H9 (cell line): ENCODE results near the gene PHACTR2. TPM values are rescaled to one million over a fixed set of nuclear protein-coding genes. Genes with fewer than 3 reads are reported as not detected.

Source experiments
- DNase-seq: peaks from one replicate; pipeline ENCODE4 v3.0.0-alpha.2; 2017
- H2AFZ ChIP-seq: one replicate; pipeline ENCODE4 v1.6.1; 2013; ENCODE audit warnings: mild to moderate bottlenecking, low read length, control low read depth, moderate library complexity
- H2AK5ac ChIP-seq: 2 replicates; pipeline ENCODE4 v1.6.1; 2013; ENCODE audit warnings: low read length, control low read depth, mixed read lengths; ENCODE audit not compliant: insufficient read length
- H2BK120ac ChIP-seq: one replicate; pipeline ENCODE4 v1.6.1; 2013; ENCODE audit warnings: low read depth, mild to moderate bottlenecking, low read length, control low read depth, inconsistent platforms; ENCODE audit not compliant: poor library complexity, severe bottlenecking
- H2BK12ac ChIP-seq: 2 replicates; pipeline ENCODE4 v1.6.1; 2013; ENCODE audit warnings: low read length, control low read depth, mixed read lengths, low read depth; ENCODE audit not compliant: insufficient read length
- H2BK15ac ChIP-seq: 2 replicates; pipeline ENCODE4 v1.6.1; 2013; ENCODE audit warnings: low read depth, low read length, control low read depth
- H2BK20ac ChIP-seq: one replicate; pipeline ENCODE4 v1.6.1; 2013; ENCODE audit warnings: low read depth, mild to moderate bottlenecking, low read length, control low read depth, inconsistent platforms; ENCODE audit not compliant: poor library complexity, severe bottlenecking
- H2BK5ac ChIP-seq: 2 replicates; pipeline ENCODE4 v1.6.1; 2013; ENCODE audit warnings: low read length, control low read depth, mixed read lengths; ENCODE audit not compliant: insufficient read length
- H3K14ac ChIP-seq: 2 replicates; pipeline ENCODE4 v1.6.1; 2013; ENCODE audit warnings: low read length, control low read depth; ENCODE audit not compliant: insufficient read depth
- H3K18ac ChIP-seq: 2 replicates; pipeline ENCODE4 v1.6.1; 2013; ENCODE audit warnings: low read depth, mild to moderate bottlenecking, mixed read lengths, low read length, control low read depth; ENCODE audit not compliant: insufficient read length
- H3K23ac ChIP-seq: 2 replicates; pipeline ENCODE4 v1.6.1; 2013; ENCODE audit warnings: low read length, control low read depth, mixed read lengths, low read depth; ENCODE audit not compliant: insufficient read length
- H3K23me2 ChIP-seq: 2 replicates; pipeline ENCODE4 v1.6.1; 2013; ENCODE audit warnings: low read depth, mild to moderate bottlenecking, mixed read lengths, low read length, control low read depth; ENCODE audit not compliant: insufficient read length, poor library complexity, severe bottlenecking
- H3K27ac ChIP-seq: 2 replicates; pipeline ENCODE4 v1.5.1; 2013; ENCODE audit warnings: low read length, control low read depth, mixed read lengths, low read depth; ENCODE audit not compliant: insufficient read length
- H3K27me3 ChIP-seq: 2 replicates; pipeline ENCODE4 v1.6.1; 2013; ENCODE audit warnings: low read length, control low read depth, inconsistent platforms; ENCODE audit not compliant: insufficient read depth
- H3K4ac ChIP-seq: 2 replicates; pipeline ENCODE4 v1.6.1; 2013; ENCODE audit warnings: low read depth, mild to moderate bottlenecking, control low read depth, inconsistent platforms, low read length, moderate library complexity
- H3K4me1 ChIP-seq: 2 replicates; pipeline ENCODE4 v1.6.1; 2013; ENCODE audit warnings: low read length, control low read depth, inconsistent platforms; ENCODE audit not compliant: insufficient read depth
- H3K4me2 ChIP-seq: 2 replicates; pipeline ENCODE4 v1.6.1; 2013; ENCODE audit warnings: low read length, control low read depth, mixed read lengths; ENCODE audit not compliant: insufficient read length, insufficient read depth
- H3K56ac ChIP-seq: 2 replicates; pipeline ENCODE4 v1.6.1; 2013; ENCODE audit warnings: low read depth, mild to moderate bottlenecking, mixed read lengths, low read length, control low read depth; ENCODE audit not compliant: insufficient read length
- H3K79me1 ChIP-seq: 2 replicates; pipeline ENCODE4 v1.6.1; 2013; ENCODE audit warnings: low read depth, mild to moderate bottlenecking, moderate library complexity, low read length, control low read depth, inconsistent platforms; ENCODE audit not compliant: insufficient read depth, poor library complexity, severe bottlenecking
- H3K79me2 ChIP-seq: 2 replicates; pipeline ENCODE4 v1.6.1; 2013; ENCODE audit warnings: low read length, control low read depth, inconsistent platforms; ENCODE audit not compliant: insufficient read depth
- H3K9ac ChIP-seq: 2 replicates; pipeline ENCODE4 v1.6.1; 2013; ENCODE audit warnings: low read length, control low read depth, mixed read lengths; ENCODE audit not compliant: insufficient read length; ENCODE audit errors: extremely low read depth
- H3K9me3 ChIP-seq: one replicate; pipeline ENCODE4 v1.6.1; 2013; ENCODE audit warnings: low read depth, low read length, inconsistent platforms; ENCODE audit not compliant: control insufficient read depth
- H3T11ph ChIP-seq: one replicate; pipeline ENCODE4 v1.6.1; 2013; ENCODE audit warnings: mild to moderate bottlenecking, low read length, control low read depth, inconsistent platforms
- H4K20me1 ChIP-seq: one replicate; pipeline ENCODE4 v1.6.1; 2013; ENCODE audit not compliant: control insufficient read depth, insufficient read length, insufficient read depth
- H4K5ac ChIP-seq: 2 replicates; pipeline ENCODE4 v1.6.1; 2013; ENCODE audit warnings: low read depth, mild to moderate bottlenecking, mixed read lengths, low read length, control low read depth; ENCODE audit not compliant: insufficient read length
- H4K8ac ChIP-seq: replicated peaks from 2 replicates; pipeline ENCODE4 v1.6.1; 2013; ENCODE audit warnings: low read length, control low read depth, mixed read lengths, low read depth; ENCODE audit not compliant: insufficient read length
- H4K91ac ChIP-seq: 2 replicates; pipeline ENCODE4 v1.6.1; 2013; ENCODE audit warnings: low read depth, mild to moderate bottlenecking, moderate library complexity, mixed read lengths, low read length, control low read depth; ENCODE audit not compliant: insufficient read length
- H3K27ac Mint-ChIP-seq, 3 experiments: 2 replicates in 2 of 3; 3 replicates in 1 of 3; pipeline ENCODE4 v1.8.0; 2020 to 2021; ENCODE audit warnings: mixed read lengths in 3 of 3, mild to moderate bottlenecking in 1 of 3, moderate library complexity in 1 of 3
- H3K27me3 Mint-ChIP-seq: 2 replicates; pipeline ENCODE4 v1.8.0; 2021; ENCODE audit warnings: low read depth, mild to moderate bottlenecking, moderate library complexity, mixed read lengths
- H3K36me3 Mint-ChIP-seq, 3 experiments: 2 replicates in 2 of 3; 3 replicates in 1 of 3; pipeline ENCODE4 v1.8.0; 2020 to 2021; ENCODE audit warnings: low read depth in 3 of 3, mixed read lengths in 3 of 3; ENCODE audit not compliant: insufficient read depth in 1 of 3
- H3K4me1 Mint-ChIP-seq, 2 experiments: 2 replicates each; pipeline ENCODE4 v1.8.0; 2020; ENCODE audit warnings: mixed read lengths in 2 of 2
- H3K4me3 Mint-ChIP-seq, 2 experiments: 2 replicates in 1 of 2; 3 replicates in 1 of 2; pipeline ENCODE4 v1.8.0; 2020 to 2021; ENCODE audit warnings: mild to moderate bottlenecking in 2 of 2, mixed read lengths in 2 of 2, moderate library complexity in 1 of 2
- H3K9me3 Mint-ChIP-seq, 2 experiments: 2 replicates in 1 of 2; 3 replicates in 1 of 2; pipeline ENCODE4 v1.8.0; 2020; ENCODE audit warnings: mild to moderate bottlenecking in 2 of 2, mixed read lengths in 2 of 2, moderate library complexity in 1 of 2
- CTCF ChIP-seq: fragments of 200-600 bp; sonication (generic); conservative IDR thresholded peaks from 3 replicates; pipeline ENCODE4 v1.8.0; 2021; ENCODE audit warnings: antibody characterized with exemption, mild to moderate bottlenecking
- WGBS: extraction: QIAGEN DNeasy Blood & Tissue Kit; methylation state at CpG from one replicate; pipeline ENCODE4 v1.1.7; 2013; ENCODE audit warnings: missing lambda C conversion rate, low lambda C conversion rate, mixed read lengths; ENCODE audit not compliant: insufficient read length; ENCODE audit errors: extremely low coverage; 5-methylcytosine and 5-hydroxymethylcytosine counted together
- total RNA-seq: library from RNA; stranded (reverse); gene quantifications from 2 replicates; pipeline ENCODE4 v1.2.1, GENCODE V29; 2021

Gene PHACTR2
- total RNA-seq, 1 experiment from 2014 or later, result 131 TPM

GRCh38 chr6:143742070-143742954, 64.5 kb downstream of the PHACTR2 start:
- DNase-seq, result no peak
- no peak overlapping the region for H3K4ac ChIP-seq
- H2BK15ac ChIP-seq, result no peak overlapping the region
- no peak for TF ChIP-seq CTCF
- H4K8ac ChIP-seq, result no peak overlapping the region
- no peak overlapping the region for H2BK12ac ChIP-seq
- H3K27me3 ChIP-seq, result no peaks in the 10 kb centered on the region
- H4K91ac ChIP-seq, result no peak overlapping the region
- no peaks in the 10 kb centered on the region for H3K23me2 ChIP-seq
- no peak overlapping the region for H3T11ph ChIP-seq
- H3K27me3 Mint-ChIP-seq, result no peaks in the 10 kb centered on the region
- no peak overlapping the region for H2BK5ac ChIP-seq
- H3K4me3 Mint-ChIP-seq, result no peak overlapping the region
- H3K9me3 ChIP-seq, result no peaks in the 10 kb centered on the region
- H3K79me2 ChIP-seq, result no peaks in the 10 kb centered on the region
- H4K20me1 ChIP-seq, result no peaks in the 10 kb centered on the region
- H3K4me1 Mint-ChIP-seq, result peaks cover 53 to 54% of the 10 kb centered on the region in 2 experiments
- H3K27ac Mint-ChIP-seq, result peak overlapping the region in 2 of 3 experiments; percentile 60 to 98; a peak in 3 of 7 replicates
- H3K4me2 ChIP-seq, result no peak overlapping the region
- H2BK20ac ChIP-seq, result no peak overlapping the region
- peaks cover 0 to 19% (median 4%) of the 10 kb centered on the region in 3 experiments; a peak in 4 of 7 replicates for H3K36me3 Mint-ChIP-seq
- H3K18ac ChIP-seq, result no peak overlapping the region
- no peak overlapping the region for H3K23ac ChIP-seq
- no peaks in the 10 kb centered on the region for H3K9me3 Mint-ChIP-seq
- peak overlapping the region; percentile 85 for H2AK5ac ChIP-seq
- H2AFZ ChIP-seq, result no peak overlapping the region
- no CpG with 5 or more reads among the region's 6 CpGs for WGBS
- no peak overlapping the region for H3K9ac ChIP-seq
- no peak overlapping the region for H3K14ac ChIP-seq
- H3K56ac ChIP-seq, result no peak overlapping the region
- H4K5ac ChIP-seq, result no peak overlapping the region
- H3K4me1 ChIP-seq, result peaks cover 24% of the 10 kb centered on the region
- no peaks in the 10 kb centered on the region for H3K79me1 ChIP-seq
- peak overlapping the region; percentile 55 for H3K27ac ChIP-seq
- no peak overlapping the region for H2BK120ac ChIP-seq
